HG03045 (cell line): Measurements from ENCODE around the gene LIN7C.
"Not testable (repeated sequence)": the region's sequence is repeated elsewhere in the genome, so short reads cannot be mapped to it uniquely, and the experiment has no call there.

Source experiments
- ATAC-seq: cut with Tn5 transposase; IDR thresholded peaks from one replicate; pipeline ENCODE4 v1.9.1; 2021; ENCODE audit warnings: mild to moderate bottlenecking, moderate library complexity; ENCODE audit not compliant: unreplicated experiment

LIN7C gene

DNA sequence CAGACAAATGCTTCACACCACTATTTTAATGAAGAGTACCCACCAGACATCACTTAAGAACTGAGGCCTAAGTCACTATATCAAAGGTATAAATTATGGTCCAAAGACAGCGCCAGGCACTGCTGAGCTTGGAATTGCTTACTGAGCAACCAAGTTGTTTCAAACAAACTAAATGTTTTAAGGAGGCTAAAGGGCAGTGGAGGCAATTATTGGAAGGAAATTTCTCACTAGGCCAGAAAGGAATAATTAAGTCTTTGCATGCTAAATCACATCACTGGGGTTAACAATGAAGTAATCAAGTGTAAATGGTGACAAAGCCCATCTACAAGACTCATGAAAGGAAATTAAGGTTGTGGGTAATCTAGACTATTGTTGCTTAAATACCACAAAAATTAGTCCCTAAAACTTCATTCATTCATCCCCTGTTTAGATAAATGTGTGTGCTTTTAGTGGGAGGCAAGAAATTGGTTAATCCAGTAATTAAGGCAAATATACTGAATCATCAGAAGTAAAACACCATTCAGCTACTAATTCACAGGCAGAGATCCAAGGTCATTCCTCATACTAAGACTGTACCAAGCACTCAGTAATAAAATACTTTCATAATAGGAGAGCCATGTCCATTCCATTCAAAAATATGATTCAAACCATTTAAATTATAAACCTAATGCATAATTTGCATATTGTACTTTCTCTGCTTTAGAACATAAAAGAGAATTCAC, 55.2 kb downstream of the LIN7C start:
- ATAC-seq = no peak

DNA sequence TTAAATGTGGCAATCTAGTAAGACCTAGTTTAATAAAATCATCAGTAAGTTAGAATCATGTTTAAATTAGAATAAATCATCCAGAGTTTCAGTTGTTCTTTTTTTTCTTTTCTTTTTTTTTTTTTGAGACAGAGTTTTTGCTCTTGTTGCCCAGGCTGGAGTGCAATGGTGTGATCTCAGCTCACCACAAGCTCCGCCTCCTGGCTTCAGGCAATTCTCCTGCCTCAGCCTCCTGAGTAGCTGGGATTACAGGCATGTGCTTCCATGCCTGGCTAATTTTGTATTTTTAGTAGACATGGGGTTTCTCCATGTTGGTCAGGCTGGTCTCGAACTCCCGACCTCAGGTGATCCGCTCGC, 58.4 kb downstream of the LIN7C start:
- not testable (repeated sequence) for ATAC-seq

DNA sequence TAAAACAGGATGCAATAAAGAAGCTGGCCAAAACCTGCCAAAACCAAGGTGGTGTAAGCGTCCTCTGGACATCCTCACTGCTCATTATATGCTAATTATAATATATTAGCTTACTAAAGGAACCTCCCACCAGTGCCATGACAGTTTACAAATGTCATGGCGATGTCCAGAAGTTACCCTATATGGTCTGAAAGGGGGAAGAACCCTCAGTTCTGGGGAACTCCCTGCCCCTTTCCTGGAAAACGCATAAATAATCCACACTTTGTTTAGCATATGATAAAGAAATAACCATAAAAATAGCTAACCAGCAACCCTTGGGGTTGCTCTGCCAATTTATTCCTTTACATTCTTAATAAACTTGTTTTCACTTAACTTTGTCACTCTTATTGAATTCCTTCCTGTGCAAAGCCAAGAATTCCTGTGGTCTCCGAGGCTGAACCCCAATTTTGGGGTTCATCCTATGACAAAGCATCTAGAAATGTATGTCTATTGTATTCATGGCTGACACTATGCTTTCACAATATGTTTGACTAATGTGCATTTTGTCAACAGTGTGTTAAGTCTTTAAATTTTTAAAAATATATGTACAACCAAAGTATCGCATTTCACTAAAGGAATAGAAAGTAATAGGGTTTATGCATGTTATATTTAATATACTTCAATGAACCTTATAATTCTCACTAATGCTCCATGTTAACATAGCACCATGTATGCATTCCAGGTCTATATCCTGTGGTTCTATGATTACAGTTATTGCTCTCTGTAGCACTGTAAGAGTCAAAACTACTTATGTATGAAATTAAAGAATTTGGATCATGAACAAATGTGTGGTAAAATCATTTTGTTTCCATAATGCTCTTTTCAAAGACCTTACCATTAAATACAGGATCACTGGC, 59.0 kb downstream of the LIN7C start:
- ATAC-seq = no peak

DNA sequence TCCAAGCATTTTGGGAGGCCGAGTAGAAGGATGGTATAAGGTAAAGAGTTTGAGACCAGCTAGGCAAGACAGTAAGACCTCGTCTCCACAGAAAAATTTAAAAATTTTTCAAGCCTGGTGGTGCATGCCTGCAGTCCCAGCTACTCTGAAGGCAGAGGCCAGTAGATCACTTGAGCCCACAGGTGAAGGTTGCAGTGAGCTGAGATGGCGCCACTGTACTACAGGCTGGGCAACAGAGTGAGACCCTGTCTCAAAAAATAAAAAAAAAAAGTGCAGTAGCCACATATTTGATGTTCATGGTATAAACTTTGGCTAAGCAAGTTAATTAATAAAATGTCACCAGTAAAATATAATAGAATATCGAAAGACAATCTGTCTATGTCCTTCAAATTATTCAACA, 60.9 kb downstream of the LIN7C start:
- ATAC-seq = no peak

DNA sequence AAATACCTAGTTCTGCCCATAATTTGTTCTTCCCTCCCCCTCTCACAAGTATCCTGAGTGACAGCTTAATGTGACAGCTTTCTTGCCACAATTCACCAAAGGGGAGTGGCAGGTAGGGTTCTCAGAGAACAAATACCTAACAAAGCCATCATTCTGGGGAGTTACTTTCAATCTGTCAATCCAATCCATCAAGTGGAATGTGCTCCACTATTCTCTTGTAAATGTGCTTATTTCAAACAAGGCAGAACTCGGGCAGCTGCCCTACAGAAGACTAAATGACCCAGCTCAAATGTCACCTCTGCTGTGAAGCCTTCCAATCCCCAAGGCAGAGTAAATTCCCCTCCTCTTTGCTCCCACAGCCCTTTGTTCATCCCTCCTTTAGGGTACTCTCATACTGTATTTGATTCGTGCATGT, 61.8 kb downstream of the LIN7C start:
- no peak for ATAC-seq
